Thoracic aorta (tissue), 2 donors: ENCODE results near the gene SLC30A9. TPM values are rescaled to one million over a fixed set of nuclear protein-coding genes. Genes with fewer than 3 reads are reported as not detected.

ENCODE experiments used
- ATAC-seq: fragments of 150-250 bp; one replicate; pipeline ENCODE4 v1.8.0; 2017; ENCODE audit warnings: low read depth; ENCODE audit not compliant: insufficient number of reproducible peaks, low FRiP score
- DNase-seq: peaks from one replicate; pipeline ENCODE4 v3.0.0-alpha.2; 2020; ENCODE audit warnings: low spot score
- H3K27ac ChIP-seq, 2 donors: fragments of 200-600 bp; sonication (generic); 1 replicate in 1 of 2; 2 replicates in 1 of 2; pipeline ENCODE4 v1.5.1; 2016; ENCODE audit warnings: mild to moderate bottlenecking in 2 of 2, moderate library complexity in 2 of 2
- H3K27me3 ChIP-seq: fragments of 200-600 bp; sonication (generic); replicated peaks from 2 replicates; pipeline ENCODE4 v1.6.0; 2016; ENCODE audit warnings: mild to moderate bottlenecking; ENCODE audit not compliant: insufficient read depth
- H3K36me3 ChIP-seq: fragments of 200-600 bp; sonication (generic); one replicate; pipeline ENCODE4 v1.5.1; 2016
- H3K4me1 ChIP-seq, 2 donors: fragments of 200-600 bp; sonication (generic); 1 replicate in 1 of 2; 2 replicates in 1 of 2; pipeline versions ENCODE4 v1.5.1 to v1.6.0; 2016; ENCODE audit warnings: low read depth in 2 of 2, mild to moderate bottlenecking in 1 of 2; ENCODE audit not compliant: control insufficient read depth in 1 of 2
- H3K4me3 ChIP-seq: fragments of 200-600 bp; sonication (generic); 2 replicates; pipeline ENCODE4 v1.5.1; 2016; ENCODE audit warnings: mild to moderate bottlenecking
- H3K9me3 ChIP-seq: fragments of 200-600 bp; sonication (generic); 2 replicates; pipeline ENCODE4 v1.5.1; 2016
- CTCF ChIP-seq: fragments of 200-600 bp; sonication (generic); IDR thresholded peaks from one replicate; pipeline ENCODE4 v1.5.1; 2019; ENCODE audit warnings: antibody characterized with exemption
- total RNA-seq, 2 donors: library from RNA; depleted of rRNA; stranded (reverse); fragments of >200 nt; gene quantifications; one replicate each; pipeline versions ENCODE4 v1.1.0 to v1.2.3, GENCODE V29; 2016

The SLC30A9 gene
- total RNA-seq, 2 donors from 2014 or later, result 33.2 to 59.2 TPM

- DNase-seq (no peak), ATAC-seq (no peak)
- H3K4me3 ChIP-seq, result no peak overlapping the region
- no peaks in the 10 kb centered on the region for H3K36me3 ChIP-seq
- no peak for TF ChIP-seq CTCF
- no peaks in the 10 kb centered on the region for H3K27me3 ChIP-seq
- H3K9me3 ChIP-seq, result no peaks in the 10 kb centered on the region
- H3K4me1 ChIP-seq, result no peaks in the 10 kb centered on the region
- H3K27ac ChIP-seq, result no peak overlapping the region
Observed at GRCh38 chr4:41998019-41998418, 7.7 kb downstream of the SLC30A9 start.

DNA sequence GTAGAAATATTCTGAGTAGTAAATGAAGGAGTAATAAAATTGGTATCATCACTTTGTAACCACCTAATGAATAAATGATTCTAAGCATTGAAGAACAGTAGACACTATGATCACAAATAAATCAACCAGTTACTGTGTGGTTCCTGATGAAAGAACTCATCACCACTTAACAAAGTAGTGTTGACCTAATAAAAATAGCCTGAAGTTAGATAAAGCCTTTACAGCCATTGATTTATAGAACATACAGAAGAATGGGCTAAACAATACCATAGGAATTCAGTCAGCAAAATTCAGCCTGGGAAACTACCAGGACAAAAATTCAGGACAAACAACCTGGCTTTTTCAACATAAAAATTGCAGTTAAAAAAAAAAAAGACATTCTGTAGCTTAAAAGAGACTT is 9.0 kb downstream of the SLC30A9 start:
- Histone ChIP-seq H3K27ac (no peak overlapping the region), H3K27me3 (no peaks in the 10 kb centered on the region), H3K9me3 (no peaks in the 10 kb centered on the region), H3K36me3 (no peaks in the 10 kb centered on the region), H3K4me1 (no peaks in the 10 kb centered on the region), H3K4me3 (no peak overlapping the region)
- TF ChIP-seq CTCF, result no peak
- DNase-seq (no peak), ATAC-seq (no peak)

- DNase-seq (no peak), ATAC-seq (no peak)
- no peaks in the 10 kb centered on the region for H3K36me3 ChIP-seq
- H3K4me3 ChIP-seq, result no peak overlapping the region
- H3K9me3 ChIP-seq, result no peaks in the 10 kb centered on the region
- no peak overlapping the region for H3K27ac ChIP-seq
- no peaks in the 10 kb centered on the region for H3K4me1 ChIP-seq
- no peaks in the 10 kb centered on the region for H3K27me3 ChIP-seq
- no peak for TF ChIP-seq CTCF
Observed at GRCh38 chr4:42008011-42008786, 17.9 kb downstream of the SLC30A9 start.

DNA sequence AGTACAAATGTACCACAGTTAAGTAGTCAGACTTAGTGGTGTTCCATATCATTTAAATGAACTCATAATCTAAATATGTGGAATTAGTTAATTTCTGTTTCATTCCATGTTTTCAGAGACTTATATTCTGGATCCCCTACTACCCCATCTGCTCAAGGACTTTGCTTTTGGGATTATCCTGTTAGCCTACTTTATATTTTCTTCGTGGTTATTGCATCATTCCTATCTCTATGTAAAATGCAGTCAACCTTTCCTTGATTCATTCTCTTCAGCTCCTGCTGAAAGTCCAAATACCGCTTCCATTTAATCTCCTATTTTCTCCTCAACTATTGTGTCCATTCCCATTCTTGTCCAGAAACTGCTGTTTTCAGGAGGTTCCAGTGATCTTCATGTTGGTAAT is 25.1 kb downstream of the SLC30A9 start:
- TF ChIP-seq CTCF, result no peak
- H3K27ac ChIP-seq, result no peak overlapping the region
- ATAC-seq (no peak), DNase-seq (no peak)
- no peaks in the 10 kb centered on the region for H3K4me1 ChIP-seq
- no peaks in the 10 kb centered on the region for H3K27me3 ChIP-seq
- H3K4me3 ChIP-seq, result no peak overlapping the region
- no peaks in the 10 kb centered on the region for H3K36me3 ChIP-seq
- H3K9me3 ChIP-seq, result no peaks in the 10 kb centered on the region

DNA sequence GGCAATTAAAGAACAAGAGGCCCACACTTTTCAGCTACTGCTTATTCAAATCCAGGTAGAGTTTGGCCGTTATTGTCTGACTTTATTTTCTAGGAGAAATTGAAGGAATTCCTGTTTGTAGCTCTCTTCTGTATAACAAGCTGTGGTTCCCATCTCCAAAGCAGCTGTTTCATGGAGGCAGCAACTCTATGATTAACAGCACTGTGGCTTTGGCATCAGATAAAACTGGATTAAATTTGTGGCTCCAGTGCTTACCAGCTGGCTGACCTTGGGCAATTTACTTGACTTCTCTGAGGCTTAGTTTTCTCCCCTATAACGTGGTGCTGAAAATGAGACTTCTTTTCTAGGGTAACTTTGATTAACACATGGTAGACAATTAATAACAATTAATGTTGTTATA is 28.1 kb downstream of the SLC30A9 start:
- no peak for ATAC-seq
- DNase-seq, result no peak
- Histone ChIP-seq H3K27me3 (no peaks in the 10 kb centered on the region), H3K27ac (no peak overlapping the region), H3K36me3 (peaks cover 5% of the 10 kb centered on the region), H3K4me1 (no peaks in the 10 kb centered on the region), H3K4me3 (no peak overlapping the region), H3K9me3 (no peaks in the 10 kb centered on the region)
- no peak for TF ChIP-seq CTCF
